NB4 (cell line): ENCODE measurements around the gene NALCN.

ENCODE experiments used
- CTCF ChIP-seq: IDR thresholded peaks from one replicate; pipeline ENCODE4 v1.5.1; 2012; ENCODE audit warnings: low read depth, low read length
- POLR2A ChIP-seq: IDR thresholded peaks from 2 replicates; pipeline ENCODE4 v1.6.1; 2011; ENCODE audit warnings: mild to moderate bottlenecking; ENCODE audit not compliant: insufficient read length; ENCODE audit errors: extremely low read depth
- TF ChIP-seq, protein P1 (sequence below): IDR thresholded peaks from 2 replicates; pipeline ENCODE4 v1.6.1; 2011; ENCODE audit warnings: low read depth, low read length

DNA sequence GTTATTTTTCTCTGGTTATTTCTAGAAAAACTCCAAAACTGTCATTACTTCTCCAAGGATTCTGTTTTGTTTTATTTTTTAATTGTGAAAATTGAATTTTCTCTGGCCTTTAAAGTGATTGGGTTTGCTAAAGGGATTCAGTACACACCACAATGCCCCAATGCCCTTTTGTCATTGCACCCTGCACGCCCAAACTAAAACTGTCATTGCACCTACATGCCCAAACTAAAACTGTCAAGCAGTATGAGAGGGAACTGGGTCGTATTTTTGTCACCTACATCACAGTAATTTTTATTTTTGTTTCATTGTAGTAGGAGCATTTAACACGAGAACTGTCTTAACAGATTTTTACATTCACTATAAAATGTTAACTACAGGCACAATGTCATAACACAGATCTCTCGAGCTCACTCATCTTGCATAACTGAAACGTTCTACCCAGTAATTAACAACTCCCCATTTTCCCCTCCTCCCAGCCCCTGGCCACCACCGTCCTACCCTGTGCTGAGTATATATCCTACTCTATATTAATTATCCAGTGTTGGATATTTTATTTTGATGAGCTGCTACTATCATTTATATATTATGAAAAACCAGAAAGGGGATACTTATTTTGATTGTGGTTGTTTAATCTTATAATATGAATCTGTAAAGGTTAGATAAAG, 7.2 kb downstream of the NALCN start:
- TF ChIP-seq CTCF (no peak), POLR2A (no peak)
- TF ChIP-seq, protein P1, sequence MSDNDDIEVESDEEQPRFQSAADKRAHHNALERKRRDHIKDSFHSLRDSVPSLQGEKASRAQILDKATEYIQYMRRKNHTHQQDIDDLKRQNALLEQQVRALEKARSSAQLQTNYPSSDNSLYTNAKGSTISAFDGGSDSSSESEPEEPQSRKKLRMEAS = no peak
